Hematopoietic multipotent progenitor cell treated with erythropoietin and hydrocortisone succinate and interleukin-3 and kit ligand, for 15 days (in vitro differentiated cells): Measurements from ENCODE around the gene GFAP.
"Not testable (repeated sequence)": the region's sequence is repeated elsewhere in the genome, so short reads cannot be mapped to it uniquely, and the experiment has no call there.

Experiments
- DNase-seq: peaks from one replicate; pipeline ENCODE4 v3.0.0-alpha.2; 2015; ENCODE audit warnings: low spot score

Gene GFAP

GRCh38 chr17:44915321-44915726 is at the start of gene GFAP:
Gene GFAP, minus strand, starts transcription at chr17:44915500. Its CDS starts 14 bp downstream, at chr17:44915486.
- DNase-seq, result no peak

- DNase-seq, result no peak
Observed at GRCh38 chr17:44961921-44962350, 46.6 kb upstream of the GFAP start.

- DNase-seq, result no peak
Observed at GRCh38 chr17:44960691-44961090, 45.4 kb upstream of the GFAP start.

- no peak for DNase-seq
Observed at GRCh38 chr17:44959821-44960531, 44.7 kb upstream of the GFAP start.

GRCh38 chr17:44956998-44957981 is 42.0 kb upstream of the GFAP start:
- DNase-seq, result no peak

- no peak for DNase-seq
Observed at GRCh38 chr17:44955674-44956425, 40.5 kb upstream of the GFAP start.

- no peak for DNase-seq
Observed at GRCh38 chr17:44952946-44953475, 37.7 kb upstream of the GFAP start.

GRCh38 chr17:44948315-44948795 is 33.1 kb upstream of the GFAP start:
- DNase-seq, result no peak

- peak; percentile 94 for DNase-seq
Observed at GRCh38 chr17:44947461-44948314, 32.4 kb upstream of the GFAP start, which contains the start of gene KIF18B. Gene KIF18B, minus strand, starts transcription at chr17:44947773. Its CDS starts 11,429 bp downstream, at chr17:44936344.

- not testable (repeated sequence) for DNase-seq
Observed at GRCh38 chr17:44945652-44946051, 30.4 kb upstream of the GFAP start.

GRCh38 chr17:44942456-44942855 is 27.2 kb upstream of the GFAP start:
- no peak for DNase-seq

- no peak for DNase-seq
Observed at GRCh38 chr17:44941712-44942331, 26.5 kb upstream of the GFAP start.

GRCh38 chr17:44940768-44941167 is 25.5 kb upstream of the GFAP start:
- no peak for DNase-seq

- DNase-seq, result no peak
Observed at GRCh38 chr17:44940317-44940716, 25.0 kb upstream of the GFAP start.

- no peak for DNase-seq
Observed at GRCh38 chr17:44935116-44935515, 19.8 kb upstream of the GFAP start.

- DNase-seq, result no peak
Observed at GRCh38 chr17:44934745-44935105, 19.4 kb upstream of the GFAP start.

GRCh38 chr17:44933824-44934744 is 18.8 kb upstream of the GFAP start:
- DNase-seq, result no peak

- no peak for DNase-seq
Observed at GRCh38 chr17:44932787-44933097, 17.4 kb upstream of the GFAP start.

GRCh38 chr17:44932096-44932786 is 16.9 kb upstream of the GFAP start:
- DNase-seq, result no peak
